WI38 (cell line): Measurements from ENCODE around the gene NR1D2.

Experiments used
- H3K4me3 ChIP-seq: 2 replicates; pipeline ENCODE4 v1.5.1; 2011; ENCODE audit warnings: low read depth, mild to moderate bottlenecking, control low read depth, low read length
- TF ChIP-seq, protein P1 (sequence below): IDR thresholded peaks from 2 replicates; pipeline ENCODE4 v1.5.1; 2012; ENCODE audit warnings: low read depth, mild to moderate bottlenecking, control low read depth, low read length

The NR1D2 gene

DNA sequence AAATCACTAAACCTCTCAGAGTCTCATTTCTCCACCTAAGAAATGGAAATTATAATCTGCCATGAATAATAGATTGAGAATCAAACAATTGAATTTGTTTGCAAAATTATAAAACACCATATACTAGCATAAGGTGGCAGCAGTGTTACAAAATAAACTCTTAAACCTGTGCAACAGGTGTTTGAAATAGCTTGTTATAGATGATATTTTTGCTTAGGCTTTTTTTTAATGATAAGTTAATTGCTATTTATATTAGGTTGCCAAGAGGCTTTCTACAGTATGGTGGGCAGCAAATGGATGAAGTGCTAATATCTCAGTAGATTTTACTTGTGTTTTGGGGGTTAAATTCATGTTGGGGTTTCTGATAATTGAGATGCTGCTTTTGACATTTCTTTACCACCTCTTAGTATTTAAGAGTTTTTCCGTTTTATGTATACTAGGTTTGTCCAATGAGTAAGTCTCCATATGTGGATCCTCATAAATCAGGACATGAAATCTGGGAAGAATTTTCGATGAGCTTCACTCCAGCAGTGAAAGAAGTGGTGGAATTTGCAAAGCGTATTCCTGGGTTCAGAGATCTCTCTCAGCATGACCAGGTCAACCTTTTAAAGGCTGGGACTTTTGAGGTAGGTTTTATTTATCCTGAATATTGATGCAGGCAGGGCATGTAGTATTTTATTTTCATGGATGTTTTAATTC is 19.6 kb downstream of the NR1D2 start:
- no peak overlapping the region for H3K4me3 ChIP-seq
- TF ChIP-seq, protein P1, sequence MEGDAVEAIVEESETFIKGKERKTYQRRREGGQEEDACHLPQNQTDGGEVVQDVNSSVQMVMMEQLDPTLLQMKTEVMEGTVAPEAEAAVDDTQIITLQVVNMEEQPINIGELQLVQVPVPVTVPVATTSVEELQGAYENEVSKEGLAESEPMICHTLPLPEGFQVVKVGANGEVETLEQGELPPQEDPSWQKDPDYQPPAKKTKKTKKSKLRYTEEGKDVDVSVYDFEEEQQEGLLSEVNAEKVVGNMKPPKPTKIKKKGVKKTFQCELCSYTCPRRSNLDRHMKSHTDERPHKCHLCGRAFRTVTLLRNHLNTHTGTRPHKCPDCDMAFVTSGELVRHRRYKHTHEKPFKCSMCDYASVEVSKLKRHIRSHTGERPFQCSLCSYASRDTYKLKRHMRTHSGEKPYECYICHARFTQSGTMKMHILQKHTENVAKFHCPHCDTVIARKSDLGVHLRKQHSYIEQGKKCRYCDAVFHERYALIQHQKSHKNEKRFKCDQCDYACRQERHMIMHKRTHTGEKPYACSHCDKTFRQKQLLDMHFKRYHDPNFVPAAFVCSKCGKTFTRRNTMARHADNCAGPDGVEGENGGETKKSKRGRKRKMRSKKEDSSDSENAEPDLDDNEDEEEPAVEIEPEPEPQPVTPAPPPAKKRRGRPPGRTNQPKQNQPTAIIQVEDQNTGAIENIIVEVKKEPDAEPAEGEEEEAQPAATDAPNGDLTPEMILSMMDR = no peak

DNA sequence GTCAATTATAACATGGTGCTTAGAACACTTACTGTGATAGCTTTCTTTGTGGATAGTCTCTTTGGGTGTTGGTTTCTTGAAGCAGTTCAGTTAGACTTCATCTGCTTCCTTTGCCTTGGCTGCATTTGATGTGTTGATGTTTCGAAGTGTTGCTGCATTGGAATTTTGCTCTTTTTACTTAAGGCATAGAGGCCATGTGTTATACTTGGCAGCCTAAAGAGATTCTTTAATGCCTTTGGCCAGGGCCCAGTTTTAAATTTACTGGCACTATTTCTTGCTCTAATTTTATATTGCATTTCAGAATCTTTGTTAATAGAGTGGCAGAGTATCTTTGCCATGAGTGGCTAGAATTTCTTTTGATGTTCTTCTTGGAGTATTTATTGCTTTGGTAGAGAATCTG is 21.2 kb downstream of the NR1D2 start:
- no peak overlapping the region for H3K4me3 ChIP-seq
- TF ChIP-seq, protein P1 = no peak

DNA sequence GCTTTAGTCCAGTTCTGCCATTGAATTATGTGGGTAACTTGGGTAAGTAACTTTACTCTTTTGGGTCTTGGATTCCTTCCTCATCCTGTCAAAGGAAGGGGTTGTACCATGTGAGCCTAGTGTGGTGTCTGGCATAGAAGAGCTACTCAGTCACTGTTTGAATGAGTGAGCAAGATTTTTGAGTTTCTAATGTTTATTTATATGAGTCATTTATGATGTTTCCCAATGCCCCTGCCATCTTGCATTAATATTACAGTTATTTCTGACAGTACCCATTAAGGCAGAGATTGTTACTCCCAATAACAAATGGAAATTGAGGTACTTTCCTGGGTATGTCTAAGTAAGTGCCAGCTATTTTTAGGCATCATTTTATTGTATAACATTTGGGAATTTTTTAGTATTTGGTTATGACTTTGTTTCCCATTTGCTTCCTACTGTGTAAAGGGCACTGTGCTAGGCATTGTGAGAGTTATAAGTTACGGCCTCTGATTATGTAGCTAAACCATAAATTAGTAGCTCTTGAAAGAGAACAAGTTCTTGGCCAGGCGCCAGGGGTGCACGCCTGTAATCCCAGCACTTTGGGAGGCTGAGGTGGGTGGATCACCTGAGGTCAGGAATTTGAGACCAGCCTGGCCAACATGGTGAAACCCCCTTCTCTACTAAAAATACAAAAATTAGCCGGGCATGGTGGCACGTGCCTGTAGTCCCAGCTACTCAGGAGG is 23.5 kb downstream of the NR1D2 start:
- TF ChIP-seq, protein P1 = no peak
- no peak overlapping the region for H3K4me3 ChIP-seq

DNA sequence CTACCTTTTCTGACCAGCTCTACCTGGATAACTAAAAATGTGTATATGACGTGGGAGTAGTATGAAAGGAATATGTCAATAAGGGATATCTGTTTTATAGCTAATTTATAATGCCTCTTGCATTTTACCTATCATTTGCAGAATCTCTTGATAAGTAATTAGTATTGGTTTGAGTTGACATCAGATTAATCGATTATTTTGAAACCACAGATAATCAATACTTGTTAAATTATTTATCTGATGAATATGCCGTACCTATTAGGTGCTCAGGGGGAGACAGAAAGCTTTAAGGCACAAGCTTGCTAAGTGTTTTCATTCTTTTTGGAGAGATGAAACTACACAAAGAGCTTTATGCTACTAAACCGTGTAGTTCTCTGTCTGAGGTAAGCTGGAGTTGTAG is 24.3 kb downstream of the NR1D2 start:
- TF ChIP-seq, protein P1 = no peak
- no peak overlapping the region for H3K4me3 ChIP-seq

DNA sequence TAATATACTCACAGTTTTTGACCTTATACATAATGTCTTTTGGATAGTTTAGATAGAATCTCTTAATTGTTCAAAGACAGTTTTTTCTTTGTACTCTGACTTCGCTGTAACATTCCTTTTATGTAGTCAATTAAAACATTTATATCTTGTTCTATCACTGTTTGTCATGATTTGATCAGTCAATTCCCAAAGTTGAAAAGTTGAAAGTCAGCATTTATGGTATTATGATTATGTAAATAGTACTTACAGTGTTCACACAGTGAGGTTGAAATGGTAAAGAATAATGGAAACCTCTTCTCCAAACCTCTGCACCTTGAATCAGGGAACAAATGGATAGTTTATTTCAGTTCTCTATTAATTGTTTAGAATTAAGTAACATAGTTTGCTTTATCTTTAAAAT is 26.6 kb downstream of the NR1D2 start:
- no peak overlapping the region for H3K4me3 ChIP-seq
- TF ChIP-seq, protein P1 = no peak

DNA sequence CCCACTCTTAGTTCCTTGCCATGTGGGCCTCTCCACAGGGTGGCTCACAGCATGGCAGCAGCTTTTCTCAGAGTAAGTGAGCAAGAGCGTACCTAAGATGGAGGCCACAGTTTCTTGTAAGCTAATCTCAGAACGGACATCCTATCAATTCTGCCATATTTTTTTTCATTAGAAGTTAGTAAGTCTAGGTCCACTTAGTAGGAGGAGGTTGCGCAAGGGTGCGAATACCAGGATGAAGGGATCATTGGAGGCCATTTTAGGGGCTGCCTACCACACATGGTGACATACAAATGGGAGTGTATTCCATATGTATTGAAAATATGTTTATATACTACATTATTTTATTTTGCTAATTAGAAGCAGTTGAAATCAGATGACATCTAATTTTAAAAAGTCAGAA is 31.5 kb downstream of the NR1D2 start:
- H3K4me3 ChIP-seq = no peak overlapping the region
- TF ChIP-seq, protein P1 = no peak

DNA sequence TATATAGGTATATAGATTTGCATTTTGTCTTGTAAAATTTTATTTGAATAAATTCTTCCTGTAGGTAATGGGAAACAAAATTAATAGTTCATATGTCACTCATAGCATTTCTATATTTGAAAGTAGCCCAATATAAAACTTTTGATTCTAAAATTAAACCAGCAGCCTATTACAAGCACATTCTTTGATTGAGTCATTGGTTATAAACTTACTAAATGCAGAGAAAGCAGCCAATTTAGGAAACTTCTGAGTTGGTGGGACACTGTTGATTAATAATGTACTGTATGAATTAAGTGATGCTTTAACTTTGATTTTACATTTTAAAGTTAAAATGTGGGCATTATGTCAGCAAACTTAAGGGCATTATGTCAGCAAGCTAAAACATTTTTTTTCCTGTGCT is 34.5 kb downstream of the NR1D2 start:
- TF ChIP-seq, protein P1 = no peak
- H3K4me3 ChIP-seq = no peak overlapping the region
